HepG2 (cell line): ENCODE data around the gene ABT1. TPM values are rescaled to one million over a fixed set of nuclear protein-coding genes. Genes with fewer than 3 reads are reported as not detected.

ENCODE experiments used
- ATF2 ChIP-seq: sonication (generic); formaldehyde crosslinking; IDR thresholded peaks from 2 replicates; pipeline ENCODE4 v1.4.0; 2020; ENCODE audit warnings: missing genetic modification reagents
- ATF3 ChIP-seq: sonication (generic); formaldehyde crosslinking; IDR thresholded peaks from 2 replicates; pipeline ENCODE4 v1.4.0; 2020; ENCODE audit warnings: missing genetic modification reagents
- CCAR2 ChIP-seq: fragments of 200-400 bp; formaldehyde crosslinking; optimal IDR thresholded peaks from 2 replicates; pipeline ENCODE3; 2018; ENCODE audit warnings: low read depth, mild to moderate bottlenecking, low read length, moderate library complexity
- CHD2 ChIP-seq: IDR thresholded peaks from 2 replicates; pipeline ENCODE4 v1.6.1; 2011; ENCODE audit warnings: low read depth, low read length, improper control_type of control experiment
- EZH2 ChIP-seq: conservative IDR thresholded peaks from 2 replicates; pipeline ENCODE4 v1.6.1; 2012; ENCODE audit warnings: mild to moderate bottlenecking, low read depth, low read length, moderate library complexity
- GFI1 ChIP-seq: sonication (generic); formaldehyde crosslinking; IDR thresholded peaks from 2 replicates; pipeline ENCODE4 v1.5.0; 2020; ENCODE audit warnings: missing genetic modification reagents, mild to moderate bottlenecking, borderline replicate concordance
- HOXA7 ChIP-seq: sonication (generic); formaldehyde crosslinking; IDR thresholded peaks from 2 replicates; pipeline ENCODE4 v1.8.1; 2022; ENCODE audit warnings: mild to moderate bottlenecking, missing genetic modification reagents, moderate library complexity
- HOXD1 ChIP-seq: sonication (generic); formaldehyde crosslinking; IDR thresholded peaks from 2 replicates; pipeline ENCODE4 v1.5.0; 2020; ENCODE audit warnings: missing genetic modification reagents
- KMT2A ChIP-seq: sonication (generic); formaldehyde crosslinking; IDR thresholded peaks from 2 replicates; pipeline ENCODE4 v1.4.0; 2020; ENCODE audit warnings: missing genetic modification reagents
- MTF1 ChIP-seq: sonication (generic); formaldehyde crosslinking; IDR thresholded peaks from 2 replicates; pipeline ENCODE4 v1.5.0; 2020; ENCODE audit warnings: missing genetic modification reagents
- PHB2 ChIP-seq: fragments of 450-650 bp; IDR thresholded peaks from 2 replicates; pipeline ENCODE4 v1.6.1; 2018; ENCODE audit not compliant: partially characterized antibody
- POGK ChIP-seq: sonication (generic); formaldehyde crosslinking; conservative IDR thresholded peaks from 2 replicates; pipeline ENCODE4 v1.8.0; 2022; ENCODE audit warnings: mild to moderate bottlenecking, moderate library complexity, missing genetic modification reagents
- POLR2A ChIP-seq, 2 experiments: IDR thresholded peaks; 2 replicates each; pipeline ENCODE4 v1.6.1; 2011; ENCODE audit warnings: low read depth in 2 of 2, low read length in 2 of 2, mild to moderate bottlenecking in 1 of 2, moderate library complexity in 1 of 2; ENCODE audit not compliant: insufficient read depth in 1 of 2
- PRDM4 ChIP-seq: sonication (generic); formaldehyde crosslinking; IDR thresholded peaks from 2 replicates; pipeline ENCODE4 v1.9.0; 2021; ENCODE audit warnings: missing genetic modification reagents, borderline replicate concordance
- PTBP1 ChIP-seq: fragments of 200-400 bp; formaldehyde crosslinking; IDR thresholded peaks from 2 replicates; pipeline ENCODE4 v1.6.1; 2018; ENCODE audit warnings: low read length, low read depth; ENCODE audit not compliant: poor library complexity, severe bottlenecking
- SAP130 ChIP-seq: IDR thresholded peaks from 2 replicates; pipeline ENCODE4 v1.6.1; 2016; ENCODE audit warnings: low read depth
- SETDB1 ChIP-seq: sonication (generic); formaldehyde crosslinking; IDR thresholded peaks from 2 replicates; pipeline ENCODE4 v1.5.1; 2020; ENCODE audit warnings: missing genetic modification reagents, mild to moderate bottlenecking, borderline replicate concordance
- SOX6 ChIP-seq, 2 experiments: fragments of 450-650 bp in 1 of 2; sonication (generic) in 1 of 2; formaldehyde crosslinking in 1 of 2; IDR thresholded peaks; 2 replicates each; pipeline versions ENCODE4 v1.4.0 to v1.6.1; 2017 to 2020; ENCODE audit warnings: antibody characterized with exemption in 1 of 2, mild to moderate bottlenecking in 1 of 2, missing genetic modification reagents in 1 of 2
- ZKSCAN1 ChIP-seq: fragments of 150-350 bp; IDR thresholded peaks from 2 replicates; pipeline ENCODE4 v1.6.1; 2014; ENCODE audit warnings: low read length
- ZNF207 ChIP-seq: fragments of 450-650 bp; IDR thresholded peaks from 2 replicates; pipeline ENCODE4 v1.6.1; 2016; ENCODE audit warnings: antibody characterized with exemption, borderline replicate concordance
- ZNF230 ChIP-seq: sonication (generic); formaldehyde crosslinking; IDR thresholded peaks from 2 replicates; pipeline ENCODE4 v1.4.0; 2020; ENCODE audit warnings: mild to moderate bottlenecking, missing genetic modification reagents
- ZNF292 ChIP-seq: sonication (generic); formaldehyde crosslinking; IDR thresholded peaks from 2 replicates; pipeline ENCODE4 v1.8.1; 2022; ENCODE audit warnings: mild to moderate bottlenecking, low read depth, missing genetic modification reagents, borderline replicate concordance
- ZNF331 ChIP-seq: sonication (generic); formaldehyde crosslinking; IDR thresholded peaks from 2 replicates; pipeline ENCODE4 v1.4.0; 2020; ENCODE audit warnings: missing genetic modification reagents
- ZNF782 ChIP-seq: sonication (generic); formaldehyde crosslinking; IDR thresholded peaks from 2 replicates; pipeline ENCODE4 v1.4.0; 2020; ENCODE audit warnings: missing genetic modification reagents, mild to moderate bottlenecking, borderline replicate concordance
- ZNF784 ChIP-seq: sonication (generic); formaldehyde crosslinking; IDR thresholded peaks from 2 replicates; pipeline ENCODE4 v1.5.1; 2020; ENCODE audit warnings: missing genetic modification reagents, mild to moderate bottlenecking, borderline replicate concordance
- polyA plus RNA-seq, 8 experiments: library from polyadenylated mRNA; depleted of rRNA in 3 of 8; stranded (reverse) in 7 of 8; unstranded in 1 of 8; fragments of >200 nt; fragmentation: Illumina TruSeq in 4 of 8; extraction: Trizol in 4 of 8; gene quantifications; 2 replicates each; pipeline versions ENCODE4 v1.2.1 to v1.2.3, GENCODE V29; 2011 to 2016; ENCODE audit warnings: low read depth in 4 of 8, missing spikeins in 1 of 8, mixed read lengths in 1 of 8; ENCODE audit not compliant: insufficient read depth in 1 of 8
- total RNA-seq, 5 experiments: library from RNA; depleted of rRNA; stranded (reverse); fragments of >200 nt; fragmentation: Illumina TruSeq; extraction: Trizol; gene quantifications; 2 replicates each; pipeline ENCODE4 v1.2.3, GENCODE V29; 2016; ENCODE audit warnings: low read depth in 1 of 5

ABT1 gene
- total and polyA plus RNA-seq, 2 of the 13 experiments (the other 11 are each of a cell fraction or from before 2014, with no cell fraction given) = 38.4 TPM

- no peak for TF ChIP-seq PRDM4 (CRISPR knock-in tag)
- peak; percentile 60; the same call in 1 of the 2 replicates for TF ChIP-seq SAP130
- no peak for TF ChIP-seq MTF1
- no peak; the same call in 1 of the 2 replicates for TF ChIP-seq GFI1
- TF ChIP-seq CCAR2 = no peak
- no peak for TF ChIP-seq HOXD1 (CRISPR knock-in tag)
- TF ChIP-seq ZNF784 (CRISPR knock-in tag) = no peak
- no peak for TF ChIP-seq PTBP1
- TF ChIP-seq HOXA7 (CRISPR knock-in tag) = no peak
- no peak for TF ChIP-seq ZNF292
- 0 out of 2 replicates have a peak, but pooled peaks have one; percentile 36 for TF ChIP-seq ZKSCAN1
- no peak for TF ChIP-seq SETDB1 (CRISPR knock-in tag)
- no peak for TF ChIP-seq EZH2
- no peak for TF ChIP-seq ATF2 (CRISPR knock-in tag)
- TF ChIP-seq ZNF782 = peak; percentile 38; the same call in 1 of the 2 replicates
- 0 out of 2 replicates have a peak, but pooled peaks have one; percentile 16 for TF ChIP-seq ATF3 (CRISPR knock-in tag)
- TF ChIP-seq POGK (CRISPR knock-in tag) = no peak
- TF ChIP-seq ZNF331 (CRISPR knock-in tag) = peak; percentile 78; the same call in 1 of the 2 replicates
- TF ChIP-seq POLR2A (IDR thresholded peaks at IDR 0.05; ENCODE audit: insufficient read depth in 1 of 2, low read depth in 2 of 2, low read length in 2 of 2) = no peak
- TF ChIP-seq ZNF207 = no peak
- no peak for TF ChIP-seq PHB2
- TF ChIP-seq ZNF230 (CRISPR knock-in tag) = no peak
- TF ChIP-seq KMT2A (CRISPR knock-in tag) = no peak
- TF ChIP-seq SOX6 (IDR thresholded peaks at IDR 0.05) = no peak
- no peak for TF ChIP-seq SOX6 (CRISPR knock-in tag; IDR thresholded peaks at IDR 0.05)
- TF ChIP-seq CHD2 = no peak
These were observed 43.5 kb upstream of the ABT1 start (continued) for GRCh38 chr6:26553264-26553634.
